GM18907 (cell line): Measurements from ENCODE around the gene CCDC85C.

Experiments used
- ATAC-seq: cut with Tn5 transposase; IDR thresholded peaks from one replicate; pipeline ENCODE4 v1.9.1; 2021; ENCODE audit warnings: mild to moderate bottlenecking, moderate library complexity; ENCODE audit not compliant: unreplicated experiment

The CCDC85C gene

DNA sequence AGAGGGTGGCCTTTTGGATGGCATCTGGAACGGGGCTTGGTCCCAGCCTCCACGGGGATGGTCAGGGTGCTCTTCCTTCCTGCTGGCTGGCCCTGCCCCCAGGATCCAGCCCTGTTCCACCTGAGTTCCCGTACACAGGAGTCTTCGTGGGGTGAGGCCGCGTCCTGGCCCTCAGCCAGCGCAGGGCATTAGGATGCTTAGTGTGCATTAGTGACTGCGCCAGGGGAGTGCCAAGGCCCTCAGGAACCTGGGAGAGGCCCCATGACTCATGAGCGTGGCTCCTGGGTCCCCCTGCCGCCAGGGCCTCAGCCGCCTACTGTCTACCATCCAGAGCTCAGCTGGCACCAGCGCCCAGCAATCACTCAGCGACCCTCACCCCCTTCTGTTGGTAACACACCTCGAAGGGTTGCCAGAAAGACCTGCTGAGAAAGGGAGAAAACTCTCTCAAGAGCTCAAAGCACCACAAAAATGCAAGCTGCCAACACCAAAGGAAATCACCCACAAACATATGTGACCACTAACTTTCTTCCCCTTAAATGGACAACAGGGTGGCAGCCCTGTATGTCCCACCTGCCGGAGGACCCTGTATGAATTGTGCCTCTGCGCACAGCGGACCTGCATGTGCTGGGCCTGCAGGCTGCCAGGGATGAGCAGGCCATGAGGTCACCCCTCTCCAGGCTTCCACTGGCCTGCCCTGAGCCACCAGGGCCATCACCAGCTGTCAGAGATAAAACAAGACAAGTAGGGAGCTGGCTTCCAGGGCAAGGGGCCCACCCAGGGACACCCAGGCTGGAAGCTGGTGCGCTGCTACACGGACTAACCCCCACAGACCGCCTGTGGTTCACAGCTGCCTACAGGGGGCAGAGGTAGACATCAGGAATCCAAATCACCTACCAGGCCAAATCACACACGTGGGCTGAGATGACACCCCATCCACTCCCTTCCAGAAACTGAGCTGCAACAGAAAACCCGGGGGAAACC is 28.7 kb downstream of the CCDC85C start:
- no peak for ATAC-seq

DNA sequence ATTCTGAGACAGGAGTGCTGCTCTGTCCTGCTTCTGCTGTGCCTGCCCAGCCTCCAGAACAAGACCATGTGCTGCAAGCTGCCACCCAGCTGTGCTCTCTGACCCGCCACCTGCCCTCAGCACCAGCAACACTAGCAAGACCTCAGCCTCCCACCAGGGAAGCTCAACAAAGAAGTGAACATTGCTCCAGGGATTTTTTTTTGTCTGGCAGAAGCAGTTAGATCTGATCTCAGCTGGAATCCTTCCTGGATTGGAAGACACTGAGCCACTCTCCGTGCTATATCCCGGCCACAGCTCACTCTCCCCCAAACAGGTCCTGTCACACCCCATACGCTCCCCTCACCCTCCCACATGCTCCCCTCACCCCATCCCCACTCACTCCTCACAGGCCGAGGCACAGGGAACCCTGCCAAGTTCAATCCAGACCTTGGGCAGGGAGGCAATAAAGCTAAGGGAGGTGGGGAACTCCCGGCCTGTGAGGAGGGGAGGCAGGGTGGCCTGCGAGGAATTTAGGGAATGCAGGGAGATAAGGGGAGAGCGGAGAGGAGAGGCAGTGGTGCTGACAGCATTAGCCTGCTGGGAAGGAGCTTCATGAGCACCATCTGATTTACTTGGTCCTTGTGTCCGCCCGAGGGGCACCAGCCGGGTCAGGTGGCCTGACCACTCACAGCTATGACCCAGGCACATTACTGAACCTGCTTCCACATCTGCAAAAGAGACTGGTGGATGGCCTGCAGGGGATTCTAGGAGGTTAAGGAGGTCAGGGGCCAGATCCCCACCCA is 29.7 kb downstream of the CCDC85C start:
- ATAC-seq, result no peak

DNA sequence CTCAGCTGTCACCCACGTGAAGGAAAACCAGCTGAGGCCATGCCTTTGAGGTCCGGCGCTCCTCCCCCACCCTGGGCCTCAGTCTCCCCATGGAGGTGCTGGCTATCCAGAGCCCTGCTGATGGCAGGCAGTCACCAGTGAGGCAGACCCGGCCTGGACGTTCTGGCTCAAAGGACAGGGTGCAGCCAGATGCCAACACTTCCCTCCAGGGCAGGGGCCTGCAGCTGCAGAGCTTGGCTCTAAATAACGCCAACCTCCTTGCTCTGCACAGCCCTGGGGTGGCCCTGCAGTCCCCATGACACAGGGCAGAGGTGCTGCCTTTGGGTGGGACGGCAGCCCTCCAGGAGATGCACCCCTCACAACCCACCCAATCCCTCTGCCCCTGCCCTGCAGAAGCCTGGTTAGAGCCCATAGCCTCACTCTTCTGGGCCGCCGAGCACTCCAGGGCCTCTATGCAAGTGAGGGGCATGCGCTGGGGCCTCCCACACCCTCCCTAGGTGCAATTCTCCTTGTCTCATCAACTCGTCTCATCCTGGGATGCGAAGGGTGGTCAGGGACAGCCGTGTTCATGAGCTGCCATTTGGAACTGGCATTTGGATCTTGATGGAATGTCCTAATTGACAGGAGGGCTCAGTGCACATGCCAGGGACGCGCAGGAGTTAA is 30.4 kb downstream of the CCDC85C start:
- no peak for ATAC-seq

DNA sequence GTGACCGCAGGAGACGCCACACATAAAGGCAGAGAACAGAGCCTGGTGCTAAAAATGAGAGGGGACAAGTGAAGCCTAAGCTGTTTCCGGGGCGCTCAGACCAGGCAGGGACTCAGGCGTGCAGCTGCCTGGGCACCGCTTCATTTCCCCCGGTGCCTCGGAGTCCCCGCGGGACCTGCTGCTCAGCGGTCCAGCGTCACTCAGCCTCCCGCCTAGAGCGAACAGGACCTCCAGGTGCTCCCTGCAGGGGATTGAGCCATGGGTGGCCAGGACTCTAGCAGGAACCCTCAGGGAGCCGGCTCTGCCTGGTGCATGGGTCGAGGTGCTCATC is 31.0 kb downstream of the CCDC85C start:
- ATAC-seq, result no peak

DNA sequence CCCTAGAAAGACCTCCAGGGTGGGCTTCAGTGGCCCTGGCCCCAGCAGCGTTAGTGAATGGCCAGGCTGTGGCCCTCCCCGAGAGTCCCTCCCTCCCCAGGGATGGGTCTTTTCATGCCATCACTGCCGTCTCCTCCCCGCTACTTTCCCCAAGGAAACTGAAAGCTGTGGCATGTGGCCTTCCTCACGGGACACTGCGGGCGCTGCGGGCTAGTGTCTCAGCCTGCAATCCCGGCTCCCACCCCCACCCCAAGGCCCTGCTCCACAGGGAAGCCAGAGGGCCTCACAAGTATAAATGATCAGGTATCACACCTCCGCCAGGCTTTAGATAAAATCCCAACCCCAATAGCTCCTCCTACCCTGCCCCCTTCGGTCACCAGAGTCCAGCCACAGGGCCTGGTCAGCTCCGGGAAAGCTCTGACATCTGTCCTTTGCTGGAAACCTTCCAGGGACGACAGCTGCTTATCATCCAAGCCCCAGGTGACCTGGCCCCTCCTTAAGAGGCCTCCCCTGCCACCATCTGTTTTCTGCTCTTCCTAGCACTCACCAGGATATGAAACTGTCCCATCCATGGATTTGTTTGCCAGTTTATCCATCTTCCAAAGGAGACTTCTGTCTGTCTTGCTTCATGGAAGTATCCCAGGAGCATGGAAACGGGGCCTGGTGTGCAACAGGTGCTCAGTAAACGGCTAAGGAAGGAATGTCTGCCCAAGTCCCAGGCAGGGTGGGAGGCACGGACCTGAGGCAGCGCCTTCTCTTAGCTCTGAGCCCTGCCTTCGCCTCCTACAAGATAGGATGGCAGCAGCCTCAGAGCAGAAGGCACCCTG is 31.6 kb downstream of the CCDC85C start:
- no peak for ATAC-seq

DNA sequence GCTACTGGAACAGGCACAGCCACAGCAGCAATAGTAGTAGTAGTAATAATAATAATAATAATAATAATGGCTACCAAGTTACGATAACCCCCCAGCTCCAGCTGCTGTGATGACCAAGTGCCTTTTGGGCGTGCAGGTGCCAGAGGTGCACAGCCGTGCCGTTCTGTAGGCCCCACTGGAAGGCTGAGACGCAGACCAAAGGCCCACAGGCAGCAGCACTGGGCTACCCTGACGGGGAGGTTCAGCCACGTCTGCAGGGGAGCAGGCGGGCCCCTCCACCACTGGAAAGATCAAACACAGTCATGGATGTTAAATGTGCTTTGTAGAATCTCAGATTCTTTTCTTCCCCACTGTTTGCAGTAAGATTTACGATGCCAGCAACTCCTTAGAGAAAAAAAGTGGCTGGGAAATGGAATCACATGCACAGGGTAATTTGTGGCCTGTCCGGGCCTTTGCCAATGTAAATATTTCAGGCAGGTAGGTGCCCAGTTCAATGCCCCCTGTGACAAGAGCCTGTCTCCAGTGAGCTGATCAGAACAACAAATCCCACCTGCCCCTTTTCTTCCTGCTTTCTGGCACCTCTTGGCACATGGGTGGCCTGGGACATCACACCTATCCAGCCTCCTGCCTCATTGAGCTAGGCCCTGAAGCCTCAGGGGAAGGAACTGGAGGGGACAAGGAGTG is 32.6 kb downstream of the CCDC85C start:
- ATAC-seq, result no peak

DNA sequence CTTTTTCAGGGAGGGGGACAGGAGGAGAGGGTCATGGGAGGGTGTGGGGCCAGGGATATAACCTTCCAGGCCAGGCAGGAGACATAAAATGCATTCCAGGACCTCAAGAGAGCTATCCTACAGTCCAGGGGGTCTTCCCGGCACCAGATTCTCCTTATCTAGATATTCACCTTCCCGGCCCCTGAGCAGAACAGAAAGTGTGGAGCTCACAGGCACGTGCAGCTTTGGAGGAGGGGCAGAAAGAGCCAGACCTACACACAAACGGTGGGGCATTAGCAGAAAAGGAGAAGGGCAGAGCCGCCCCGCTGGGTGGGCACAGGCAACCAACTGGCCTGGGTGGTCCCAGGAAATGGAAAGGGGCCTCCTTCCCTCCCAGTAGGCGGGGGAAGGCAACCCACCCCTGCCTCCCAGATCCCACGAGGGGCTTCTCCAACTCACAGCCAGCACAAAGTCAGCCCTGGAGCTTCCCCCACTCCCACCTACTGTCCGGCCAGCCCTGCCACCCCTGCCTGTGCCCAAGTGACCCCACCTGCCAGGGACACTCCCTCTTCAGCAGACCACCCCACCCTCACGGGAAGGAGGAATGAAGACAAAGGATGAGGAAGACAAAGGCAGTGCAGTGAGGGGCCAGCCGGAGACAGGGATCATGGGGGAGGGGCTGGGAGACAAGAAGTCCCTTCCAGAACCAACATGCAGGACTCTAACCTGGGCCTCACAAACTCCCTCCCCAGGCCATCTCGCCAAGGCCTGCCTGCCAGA is 33.3 kb downstream of the CCDC85C start:
- no peak for ATAC-seq

DNA sequence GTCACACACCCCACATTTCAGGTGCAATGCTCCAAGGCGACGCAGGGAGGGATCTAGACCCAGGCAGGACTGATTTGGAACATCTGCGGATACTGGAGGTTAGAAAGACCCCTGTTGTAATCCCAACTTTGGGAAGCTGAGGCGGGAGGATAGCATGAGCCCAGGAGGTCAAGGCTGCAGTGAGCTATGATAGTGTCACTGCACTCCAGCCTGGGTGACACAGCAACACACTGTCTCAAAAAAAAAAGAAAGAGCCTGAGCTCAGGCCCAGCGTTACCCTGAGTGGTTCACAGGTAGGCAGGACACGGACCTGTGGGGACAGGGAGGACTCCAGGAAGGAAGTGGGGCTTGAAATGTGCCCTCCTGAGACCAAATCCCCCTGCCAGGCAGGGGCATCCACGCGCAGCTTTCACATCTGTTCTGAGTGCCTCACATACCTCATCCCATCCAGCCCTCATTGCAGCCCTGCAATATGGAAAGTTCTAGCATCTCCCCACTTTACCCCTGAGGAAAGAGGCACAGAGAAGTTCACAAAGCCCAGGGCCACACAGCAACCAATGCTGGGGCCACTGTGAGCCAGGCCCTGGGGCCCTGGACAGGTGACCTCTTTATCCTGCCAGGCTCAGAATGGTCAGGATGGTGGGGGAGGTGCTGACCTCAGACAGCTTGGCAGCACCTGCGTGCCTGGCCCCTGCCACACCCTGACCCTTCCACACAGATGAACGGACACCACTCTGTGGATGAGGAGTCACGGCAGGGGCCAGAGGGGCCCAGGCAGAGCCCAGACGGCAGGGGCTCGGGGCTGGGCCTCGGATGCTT is 34.1 kb downstream of the CCDC85C start:
- no peak for ATAC-seq

DNA sequence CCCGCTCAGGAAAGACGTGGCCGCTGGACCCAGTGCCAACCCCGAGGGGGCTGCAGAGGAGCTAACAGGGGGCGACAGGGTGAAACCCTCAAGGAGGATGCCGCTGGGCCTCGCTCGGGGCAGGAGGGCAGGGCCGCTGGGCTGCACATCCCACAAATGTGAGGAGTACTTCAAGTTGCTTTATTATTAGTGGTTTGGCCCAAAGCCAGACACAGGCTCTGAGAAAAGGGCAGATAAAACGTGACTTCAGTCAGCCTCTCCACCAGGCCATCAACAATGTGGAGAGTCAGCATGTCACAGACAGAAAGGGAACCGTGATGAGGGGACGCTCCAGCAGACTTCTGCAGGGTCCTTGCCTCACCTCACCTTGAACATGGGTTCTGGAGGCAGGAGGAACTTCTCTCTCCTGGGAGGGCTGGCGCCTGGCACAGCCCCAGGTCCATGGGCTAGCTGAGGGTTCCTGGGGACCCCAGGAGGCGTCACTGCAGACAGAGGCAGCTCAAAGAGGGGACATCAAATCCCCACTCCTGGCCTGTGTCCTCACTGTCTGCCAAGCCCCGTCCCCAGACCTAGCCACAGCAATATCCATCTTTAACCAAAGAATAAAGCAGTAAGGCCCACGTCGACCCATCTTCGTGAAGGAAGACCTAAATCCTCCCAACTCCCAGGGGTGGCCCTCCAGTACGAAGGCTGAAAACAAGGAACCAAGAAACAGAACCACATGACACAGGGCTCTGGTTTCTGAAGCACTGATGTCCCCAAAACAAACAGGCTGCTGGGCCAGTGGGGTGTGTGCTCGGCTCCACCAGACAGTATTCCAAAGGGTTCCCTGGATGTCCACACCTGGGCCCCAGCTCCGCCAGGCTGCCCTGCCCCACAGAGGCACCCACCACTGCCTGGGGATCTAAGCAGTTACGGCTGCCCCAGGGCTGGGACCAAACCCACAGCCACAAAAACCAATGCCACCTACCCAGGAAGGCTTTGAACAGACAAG is 35.1 kb downstream of the CCDC85C start:
- ATAC-seq, result no peak

DNA sequence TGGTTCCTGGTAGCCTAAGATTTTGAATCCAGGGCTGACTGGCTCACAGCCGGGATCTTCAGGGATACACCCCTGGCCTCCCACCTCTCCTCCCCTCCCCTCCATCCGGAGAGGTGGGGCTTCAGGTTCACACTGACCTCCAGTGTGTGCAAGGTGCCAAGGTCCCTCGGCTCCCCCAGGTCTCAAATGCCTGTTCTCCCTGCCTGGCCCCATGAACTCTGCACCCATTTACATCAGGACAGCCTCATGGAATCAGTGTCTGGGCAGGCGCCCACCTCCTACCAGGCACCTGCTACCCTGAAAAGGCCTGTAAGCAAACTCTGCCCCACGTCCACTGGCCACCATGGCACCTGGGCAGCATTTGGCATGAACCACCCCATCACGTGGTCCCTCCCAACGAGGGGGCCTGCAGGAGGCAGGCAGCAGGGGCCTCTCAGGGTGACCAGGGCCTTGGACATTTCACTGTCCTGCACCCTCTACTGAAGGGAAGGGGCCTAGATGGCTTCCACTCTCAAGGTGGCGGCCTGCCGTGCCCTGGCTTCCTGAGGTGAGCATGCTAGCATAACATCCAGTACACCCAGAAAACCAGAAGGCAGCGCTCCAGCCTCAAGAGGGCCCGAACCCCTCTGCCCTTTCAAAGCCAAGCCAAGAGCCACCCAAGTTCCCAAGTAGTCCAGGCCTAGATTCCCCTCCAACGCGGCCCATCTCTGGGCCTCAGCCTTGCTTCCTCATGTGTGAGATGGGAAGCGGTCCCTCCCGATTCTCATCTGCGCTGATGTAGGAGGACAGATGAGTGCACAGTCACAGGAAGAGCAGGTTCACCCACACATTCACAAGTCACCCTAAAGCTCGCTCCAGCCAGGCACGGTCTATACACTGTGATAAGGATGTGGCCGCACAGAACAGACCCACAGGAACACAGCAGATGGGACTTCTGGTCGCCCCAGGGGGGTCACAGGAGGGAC is 37.3 kb downstream of the CCDC85C start:
- no peak for ATAC-seq

DNA sequence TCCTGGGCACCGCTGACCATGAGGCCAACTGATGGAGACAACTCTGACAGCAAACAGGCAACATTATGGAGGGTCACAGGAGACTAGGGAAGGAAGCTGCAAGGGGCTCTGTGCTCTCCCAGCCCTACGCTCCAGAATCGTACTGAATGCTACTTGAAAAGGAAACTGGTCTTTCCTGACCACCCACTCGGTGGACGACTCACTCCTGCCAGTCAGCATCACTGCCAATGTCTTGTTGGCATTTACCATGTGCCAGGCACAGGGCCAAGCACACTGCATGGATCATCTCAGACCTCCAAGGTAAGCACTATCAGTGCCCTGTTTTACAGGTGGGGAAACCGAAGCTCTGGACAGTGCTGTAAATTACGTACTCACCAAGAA is 38.0 kb downstream of the CCDC85C start:
- no peak for ATAC-seq

DNA sequence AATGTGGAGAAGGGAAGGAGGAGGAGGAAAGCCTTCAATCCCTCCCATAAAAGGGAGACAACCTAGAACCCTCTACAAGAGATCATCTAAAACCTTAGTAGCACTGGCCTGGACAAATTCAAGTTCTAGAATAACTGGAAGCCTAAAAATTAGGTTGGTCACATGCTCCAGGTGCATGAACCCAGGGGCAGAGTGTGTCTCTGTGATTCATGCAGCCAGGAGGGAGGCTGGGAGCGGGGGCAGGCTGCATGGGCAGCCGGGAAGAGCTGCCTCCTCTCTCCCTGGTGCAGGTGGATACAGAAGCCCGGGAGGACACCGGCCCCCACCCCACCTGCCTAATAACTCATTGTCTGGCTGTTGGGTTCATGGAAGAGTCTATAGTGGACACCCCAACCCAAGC is 38.6 kb downstream of the CCDC85C start:
- ATAC-seq, result no peak

DNA sequence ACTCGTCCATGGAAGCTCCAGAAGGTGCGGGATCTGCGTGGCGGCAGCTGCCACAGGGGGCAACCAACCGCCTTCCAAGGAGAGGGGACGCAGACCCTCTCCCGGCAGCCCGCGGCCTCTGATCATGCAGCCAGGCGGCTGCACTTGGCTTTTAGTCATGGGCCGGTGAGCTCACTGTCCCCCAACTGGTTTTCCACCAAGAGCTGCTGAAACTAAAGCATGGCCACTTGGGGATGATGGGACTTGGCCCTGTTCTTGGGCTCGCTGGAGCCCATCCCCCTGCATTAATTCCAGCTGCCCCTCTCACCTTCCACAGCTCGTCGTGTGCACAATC is 39.1 kb downstream of the CCDC85C start:
- ATAC-seq, result no peak

DNA sequence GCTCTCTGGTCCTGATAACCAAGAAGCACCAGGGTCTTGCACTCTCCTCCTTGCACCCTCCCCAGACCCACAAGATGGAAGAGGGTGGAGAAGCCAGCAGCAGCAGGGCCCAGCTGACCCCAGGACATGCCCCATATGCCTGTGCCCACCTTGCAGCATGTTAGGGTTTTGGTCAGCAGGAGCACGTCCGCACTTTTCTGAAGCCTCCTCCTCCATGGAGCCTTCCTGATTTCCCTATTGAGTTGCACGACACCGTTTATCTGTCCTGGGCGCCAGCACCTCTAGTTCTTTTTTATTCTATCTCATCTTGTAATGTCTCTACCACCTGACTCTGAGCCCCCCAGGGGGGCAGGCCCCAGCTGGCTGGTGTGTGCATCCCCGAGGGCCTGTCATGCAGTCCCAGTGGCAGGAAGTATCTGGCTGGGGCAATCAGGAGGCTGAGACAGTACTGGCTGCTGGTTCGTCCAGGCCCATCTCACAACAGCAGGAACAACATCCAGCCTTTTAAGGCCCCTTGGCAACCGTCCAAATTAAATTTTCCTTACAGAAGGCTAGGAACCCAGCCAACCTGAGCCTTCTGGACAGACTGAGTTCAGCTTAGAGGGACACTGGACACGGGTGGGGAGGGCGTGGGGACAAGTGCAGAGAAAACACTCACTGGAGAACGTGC is 39.6 kb downstream of the CCDC85C start:
- ATAC-seq, result no peak

DNA sequence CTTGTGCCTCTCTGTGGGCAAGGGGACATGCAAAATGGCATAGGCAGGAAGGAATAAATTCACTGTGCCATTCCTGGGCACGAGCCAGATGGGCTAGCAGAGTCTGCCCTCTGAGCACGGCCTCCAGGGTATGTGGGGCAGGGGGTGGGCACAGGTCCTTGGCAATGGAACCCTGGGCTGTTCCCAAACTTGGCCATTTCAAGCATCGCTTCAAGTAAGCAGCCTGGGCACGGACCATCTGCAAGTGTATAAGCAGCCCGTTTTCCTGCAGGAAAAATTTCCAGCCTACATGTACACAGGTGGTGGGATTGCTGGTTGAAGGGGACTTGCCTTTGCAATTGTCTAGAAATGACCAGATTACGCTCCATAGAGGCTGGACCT is 40.3 kb downstream of the CCDC85C start:
- no peak for ATAC-seq
